HepG2 (cell line): ENCODE measurements around the gene PGM5. TPM values are rescaled to one million over a fixed set of nuclear protein-coding genes. Genes with fewer than 3 reads are reported as not detected.

Source experiments
- ATAC-seq: fragments of 200-7000 bp; cut with Tn5 transposase; 3 replicates; pipeline ENCODE4 v1.9.1; 2020; ENCODE audit warnings: mild to moderate bottlenecking, moderate library complexity
- BruUV-seq: library from RNA; stranded (reverse); fragments of 400-500 nt; replicated peaks from 2 replicates; lab custom pipeline; 2021; lab: Mats Ljungman, UMichigan
- CTCF ChIA-PET: fragments of 300-600 bp; formaldehyde crosslinking; extraction: SDS; loops from one replicate; lab custom pipeline; 2021; ENCODE audit warnings: low total read pairs, inconsistent platforms, low intra/inter-chr PET ratio; lab: Yijun Ruan, JAX
- POLR2A ChIA-PET: fragments of 350-600 bp; sonication (Branson Sonifier 250); formaldehyde crosslinking; loops from one replicate; lab custom pipeline; 2020; ENCODE audit warnings: antibody characterized with exemption, inconsistent platforms; lab: Yijun Ruan, JAX
- DNase-seq: peaks from one replicate; pipeline ENCODE4 v3.0.0-alpha.2; 2015; ENCODE audit warnings: low spot score
- FAIRE-seq: peaks from 3 replicates; lab custom pipeline; 2011; peaks lifted over from hg19 to GRCh38; lab: Jason Lieb, UNC
- H2AFZ ChIP-seq: one replicate; pipeline ENCODE4 v1.6.1; 2011; ENCODE audit warnings: low read length, inconsistent platforms
- H3K27ac ChIP-seq: fragments of 300-600 bp; 3 replicates; pipeline ENCODE4 v1.8.0; 2011; ENCODE audit warnings: mixed run types, mild to moderate bottlenecking, mixed read lengths, low read length, inconsistent platforms; ENCODE audit not compliant: insufficient read depth; ENCODE audit errors: extremely low read length
- H3K27me3 ChIP-seq, 2 experiments: fragments of 200-600 bp in 1 of 2; 2 replicates in 1 of 2; 3 replicates in 1 of 2; pipeline versions ENCODE4 v1.6.0 to v1.8.0; 2011; ENCODE audit warnings: low read length in 2 of 2, mild to moderate bottlenecking in 2 of 2, moderate library complexity in 2 of 2, inconsistent platforms in 1 of 2; ENCODE audit not compliant: insufficient read depth in 2 of 2, control insufficient read depth in 1 of 2
- H3K36me3 ChIP-seq, 2 experiments: fragments of 200-600 bp in 1 of 2; replicated peaks in 1 of 2; 2 replicates in 1 of 2; 3 replicates in 1 of 2; pipeline versions ENCODE4 v1.5.1 to v1.8.0; 2011; ENCODE audit warnings: low read length in 2 of 2, inconsistent platforms in 1 of 2; ENCODE audit not compliant: insufficient read depth in 2 of 2, control insufficient read depth in 1 of 2
- H3K4me1 ChIP-seq: 2 replicates; pipeline ENCODE4 v1.5.1; 2012; ENCODE audit warnings: low read length, inconsistent platforms; ENCODE audit not compliant: insufficient read depth
- H3K4me2 ChIP-seq: 2 replicates; pipeline ENCODE4 v1.6.0; 2011; ENCODE audit warnings: low read depth, low read length, inconsistent platforms
- H3K4me3 ChIP-seq, 3 experiments: fragments of 200-600 bp in 1 of 3; sonication (generic), shearing (Covaris generic) in 1 of 3; replicated peaks in 1 of 3; 2 replicates each; pipeline ENCODE4 v1.5.1; 2011 to 2016; ENCODE audit warnings: low read length in 3 of 3, inconsistent platforms in 2 of 3, low read depth in 2 of 3, mild to moderate bottlenecking in 2 of 3, control low read depth in 1 of 3, mixed read lengths in 1 of 3; ENCODE audit not compliant: insufficient read depth in 1 of 3
- H3K79me2 ChIP-seq: one replicate; pipeline ENCODE4 v1.6.1; 2011; ENCODE audit warnings: low read length, inconsistent platforms; ENCODE audit not compliant: insufficient read depth
- H3K9ac ChIP-seq: 2 replicates; pipeline ENCODE4 v1.6.0; 2011; ENCODE audit warnings: mild to moderate bottlenecking, low read depth, low read length, inconsistent platforms; ENCODE audit not compliant: insufficient read depth
- H3K9me3 ChIP-seq: 2 replicates; pipeline ENCODE4 v1.5.1; 2012; ENCODE audit warnings: mild to moderate bottlenecking, low read length
- H4K20me1 ChIP-seq: 2 replicates; pipeline ENCODE4 v1.6.0; 2011; ENCODE audit warnings: inconsistent platforms, mild to moderate bottlenecking, low read length, moderate library complexity; ENCODE audit not compliant: insufficient read depth
- BATF2 ChIP-seq: sonication (generic); formaldehyde crosslinking; IDR thresholded peaks from 2 replicates; pipeline ENCODE4 v1.8.0; 2022; ENCODE audit warnings: mild to moderate bottlenecking, missing genetic modification reagents, moderate library complexity
- CTCF ChIP-seq: sonication (generic); formaldehyde crosslinking; IDR thresholded peaks from 2 replicates; pipeline ENCODE4 v1.5.0; 2020; ENCODE audit warnings: mild to moderate bottlenecking, missing genetic modification reagents, moderate library complexity
- E2F1 ChIP-seq: sonication (generic); formaldehyde crosslinking; IDR thresholded peaks from 2 replicates; pipeline ENCODE4 v1.5.0; 2020; ENCODE audit warnings: missing genetic modification reagents
- HCFC1 ChIP-seq: fragments of 150-350 bp; IDR thresholded peaks from 2 replicates; pipeline ENCODE4 v1.6.1; 2014; ENCODE audit warnings: low read depth, low read length
- STAG1 ChIP-seq: sonication (generic); formaldehyde crosslinking; IDR thresholded peaks from 2 replicates; pipeline ENCODE4 v1.4.0; 2020; ENCODE audit warnings: missing genetic modification reagents
- YY1 ChIP-seq: IDR thresholded peaks from 2 replicates; pipeline ENCODE4 v1.6.1; 2011; ENCODE audit warnings: low read length, low read depth, moderate library complexity, mild to moderate bottlenecking; ENCODE audit not compliant: insufficient read depth, insufficient replicate concordance
- WGBS: methylation state at CpG from one replicate; pipeline ENCODE4 v1.1.6; 2017; ENCODE audit warnings: low lambda C conversion rate; 5-methylcytosine and 5-hydroxymethylcytosine counted together
- in situ Hi-C: cut with HindIII; loops from 2 replicates; pipeline ENCODE4 v1.10.0; 2017; ENCODE audit warnings: low pct_unique_long_range_greater_than_20kb; ENCODE audit not compliant: extremely low pct_ligation_motif_present
- intact Hi-C: fragments of 100-400 bp; cut with micrococcal nuclease; formaldehyde crosslinking; loops from one replicate; pipeline ENCODE4 v1.10.0; 2022; ENCODE audit not compliant: unreplicated experiment
- polyA plus RNA-seq, 8 experiments: library from polyadenylated mRNA; depleted of rRNA in 3 of 8; stranded (reverse) in 7 of 8; unstranded in 1 of 8; fragments of >200 nt; fragmentation: Illumina TruSeq in 4 of 8; extraction: Trizol in 4 of 8; gene quantifications; 2 replicates each; pipeline versions ENCODE4 v1.2.1 to v1.2.3, GENCODE V29; 2011 to 2016; ENCODE audit warnings: low read depth in 4 of 8, missing spikeins in 1 of 8, mixed read lengths in 1 of 8; ENCODE audit not compliant: insufficient read depth in 1 of 8
- total RNA-seq, 5 experiments: library from RNA; depleted of rRNA; stranded (reverse); fragments of >200 nt; fragmentation: Illumina TruSeq; extraction: Trizol; gene quantifications; 2 replicates each; pipeline ENCODE4 v1.2.3, GENCODE V29; 2016; ENCODE audit warnings: low read depth in 1 of 5

The PGM5 gene
- total and polyA plus RNA-seq, 2 of the 13 experiments (the other 11 are each of a cell fraction or from before 2014, with no cell fraction given), result not detected

GRCh38 chr9:68507130-68507805 lies 150.9 kb downstream of the PGM5 start:
- intact Hi-C loops, result no loop called here
- H3K4me3 ChIP-seq, result no peak overlapping the region
- H4K20me1 ChIP-seq, result no peaks in the 10 kb centered on the region
- H3K9me3 ChIP-seq, result no peaks in the 10 kb centered on the region
- TF ChIP-seq YY1 (no peak), BATF2 (CRISPR knock-in tag) (no peak), E2F1 (CRISPR knock-in tag) (no peak), STAG1 (peak; percentile 37), HCFC1 (no peak), CTCF (CRISPR knock-in tag) (peak; percentile 26; the same call in 1 of the 2 replicates)
- ATAC-seq (no peak), FAIRE-seq (no peak), DNase-seq (no peak)
- H3K4me1 ChIP-seq, result peaks cover 19% of the 10 kb centered on the region
- in situ Hi-C loops, result no loop called here
- no TSS peak for BruUV-seq
- no peak overlapping the region for H3K4me2 ChIP-seq
- ChIA-PET CTCF (no interaction called here), POLR2A (no interaction called here)
- no peak overlapping the region for H3K9ac ChIP-seq
- no peaks in the 10 kb centered on the region for H3K36me3 ChIP-seq
- WGBS, result 52% methylated on average over 7 of the region's 7 CpGs
- no peak overlapping the region for H3K27ac ChIP-seq
- H3K27me3 ChIP-seq, result no peaks in the 10 kb centered on the region
- no peak overlapping the region for H2AFZ ChIP-seq
- no peaks in the 10 kb centered on the region for H3K79me2 ChIP-seq
